ENCODE results near the gene ACTRT2.

The ACTRT2 gene

GRCh38 chr1:3019007-3019515, 2.2 kb upstream of the ACTRT2 start:
- no peak for DNase-seq

GRCh38 chr1:3019516-3020051, 1.7 kb upstream of the ACTRT2 start:
- DNase-seq: no peak

- DNase-seq: no peak
Observed at GRCh38 chr1:3020263-3020909, 881 bp upstream of the ACTRT2 start.

GRCh38 chr1:3021801-3022401, 634 bp downstream of the ACTRT2 start:
- DNase-seq: no peak

- DNase-seq: no peak
Observed at GRCh38 chr1:3022511-3022973, 1.3 kb downstream of the ACTRT2 start.

GRCh38 chr1:3022976-3023375, 1.7 kb downstream of the ACTRT2 start:
- DNase-seq: no peak

- peak; percentile 4 for DNase-seq
Observed at GRCh38 chr1:3024019-3024418, 2.8 kb downstream of the ACTRT2 start.

- no peak for DNase-seq
Observed at GRCh38 chr1:3024588-3024987, 3.3 kb downstream of the ACTRT2 start.

- DNase-seq: no peak
Observed at GRCh38 chr1:3026124-3026523, 4.9 kb downstream of the ACTRT2 start.

- DNase-seq: no peak
Observed at GRCh38 chr1:3026581-3027391, 5.5 kb downstream of the ACTRT2 start.

- DNase-seq: no peak
Observed at GRCh38 chr1:3027611-3028371, 6.5 kb downstream of the ACTRT2 start.

GRCh38 chr1:3028531-3029282, 7.4 kb downstream of the ACTRT2 start:
- no peak for DNase-seq

GRCh38 chr1:3029481-3029961, 8.3 kb downstream of the ACTRT2 start:
- DNase-seq: no peak

- DNase-seq: no peak
Observed at GRCh38 chr1:3029991-3030662, 8.9 kb downstream of the ACTRT2 start.

GRCh38 chr1:3030663-3031381, 9.6 kb downstream of the ACTRT2 start:
- no peak for DNase-seq

GRCh38 chr1:3031401-3032221, 10.3 kb downstream of the ACTRT2 start:
- DNase-seq: no peak

GRCh38 chr1:3032371-3033039, 11.2 kb downstream of the ACTRT2 start:
- DNase-seq: no peak

- no peak for DNase-seq
Observed at GRCh38 chr1:3033040-3033789, 11.9 kb downstream of the ACTRT2 start.

Measured in DMS53 (cell line).